Spleen (tissue), 7 donors: ENCODE data around the gene STON2.

ENCODE experiments used
- CTCF ChIP-seq, 11 experiments: fragments of 200-600 bp in 7 of 11; fragments of 450-650 bp in 4 of 11; sonication (generic) in 4 of 11; IDR thresholded peaks in 8 of 11; conservative IDR thresholded peaks in 3 of 11; 1 replicate in 7 of 11; 2 replicates in 4 of 11; pipeline versions ENCODE4 v1.4.0 to v1.8.0; 2016 to 2021; ENCODE audit warnings: antibody characterized with exemption in 11 of 11, inconsistent platforms in 4 of 11, mild to moderate bottlenecking in 1 of 11
- POLR2AphosphoS5 ChIP-seq, 3 donors: sonication (generic); formaldehyde crosslinking; IDR thresholded peaks; one replicate each; pipeline ENCODE4 v1.5.1; 2017; ENCODE audit warnings: antibody characterized with exemption in 3 of 3
- donor health status: DM: no; HTN: no; CAD: no; lungs with moderate emphysema.
- donor health status: DM: no; HTN: no; CAD: no.
- donor health status: DM: no; HTN: no; CAD: no.

GRCh38 chr14:81247271-81247766 is 152.8 kb downstream of the STON2 start:
- TF ChIP-seq POLR2AphosphoS5 (IDR thresholded peaks at IDR 0.05) (no peak), CTCF (IDR thresholded peaks at IDR 0.05 in 8 of 11, conservative IDR thresholded peaks at IDR 0.05 in 3 of 11) (no peak)
